HCT116 (cell line): Measurements from ENCODE around the gene RPL28. TPM values are rescaled to one million over a fixed set of nuclear protein-coding genes. Genes with fewer than 3 reads are reported as not detected.

Source experiments
- ATAC-seq: fragments of 200-7000 bp; cut with Tn5 transposase; 2 replicates; pipeline ENCODE4 v1.9.1; 2020; ENCODE audit warnings: mild to moderate bottlenecking, moderate library complexity
- BruUV-seq: library from RNA; stranded (reverse); fragments of 400-500 nt; replicated peaks from 2 replicates; lab custom pipeline; 2021; lab: Mats Ljungman, UMichigan
- CTCF ChIA-PET: fragments of 300-600 bp; sonication (Branson Sonifier 250); formaldehyde crosslinking; loops from one replicate; lab custom pipeline; 2021; ENCODE audit warnings: antibody characterized with exemption; lab: Charles Lee
- POLR2A ChIA-PET: fragments of 300-600, 350-600 bp; sonication (Branson Sonifier 250); formaldehyde crosslinking; loops from one replicate; lab custom pipeline; 2021; ENCODE audit warnings: antibody characterized with exemption; lab: Charles Lee
- RAD21 ChIA-PET, 2 experiments: fragments of 300-600 bp; sonication (Branson Sonifier 250); formaldehyde crosslinking; loops; one replicate each; lab custom pipeline; 2023; ENCODE audit warnings: low total read pairs in 2 of 2; ENCODE audit not compliant: uncharacterized antibody in 2 of 2, unreplicated experiment in 2 of 2, low non-redundant PET in 1 of 2; lab: Charles Lee
- DNase-seq: peaks from one replicate; pipeline ENCODE4 v3.0.0-alpha.2; 2010; ENCODE audit warnings: low read depth, low spot score
- H2AFZ ChIP-seq: fragments of 200-600 bp; shearing (Covaris generic), sonication (generic); 2 replicates; pipeline ENCODE4 v1.6.1; 2017; ENCODE audit warnings: low read depth, mixed run types, mixed read lengths, antibody characterized with exemption, low read length; ENCODE audit not compliant: poor library complexity, severe bottlenecking
- H3K27ac ChIP-seq: 2 replicates; pipeline ENCODE4 v1.5.1; 2012; ENCODE audit warnings: low read depth, low read length
- H3K27me3 ChIP-seq: fragments of 200-600 bp; sonication (generic); 2 replicates; pipeline ENCODE4 v1.6.1; 2016; ENCODE audit warnings: mixed run types, low read length, mixed read lengths; ENCODE audit not compliant: insufficient read depth
- H3K36me3 ChIP-seq, 2 experiments: fragments of 200-500 bp in 1 of 2; fragments of 200-600 bp in 1 of 2; sonication (Bioruptor generic) in 1 of 2; sonication (generic) in 1 of 2; 2 replicates each; pipeline versions ENCODE4 v1.5.1 to v1.6.1; 2014 to 2016; ENCODE audit warnings: low read length in 2 of 2, inconsistent platforms in 1 of 2, mixed read lengths in 1 of 2, mixed run types in 1 of 2; ENCODE audit not compliant: insufficient read depth in 2 of 2, control insufficient read depth in 1 of 2
- H3K4me1 ChIP-seq, 2 experiments: fragments of 200-600 bp in 1 of 2; sonication (generic) in 1 of 2; 2 replicates each; pipeline versions ENCODE4 v1.5.1 to v1.6.1; 2012 to 2017; ENCODE audit warnings: low read length in 2 of 2, inconsistent platforms in 1 of 2, mild to moderate bottlenecking in 1 of 2, mixed read lengths in 1 of 2, mixed run types in 1 of 2, moderate library complexity in 1 of 2; ENCODE audit not compliant: insufficient read depth in 2 of 2, control insufficient read depth in 1 of 2
- H3K4me2 ChIP-seq: fragments of 200-600 bp; sonication (generic); 2 replicates; pipeline ENCODE4 v1.6.1; 2017; ENCODE audit warnings: mixed run types, low read length, mixed read lengths
- H3K4me3 ChIP-seq, 2 experiments: fragments of 200-600 bp in 1 of 2; sonication (generic) in 1 of 2; replicated peaks in 1 of 2; 2 replicates each; pipeline ENCODE4 v1.5.1; 2011 to 2016; ENCODE audit warnings: low read length in 2 of 2, control low read depth in 1 of 2, low read depth in 1 of 2, mild to moderate bottlenecking in 1 of 2, mixed read lengths in 1 of 2, mixed run types in 1 of 2
- H3K79me2 ChIP-seq: fragments of 200-600 bp; sonication (generic); 2 replicates; pipeline ENCODE4 v1.6.1; 2017; ENCODE audit warnings: mild to moderate bottlenecking, mixed run types, low read length, moderate library complexity, mixed read lengths; ENCODE audit not compliant: insufficient read depth
- H3K9ac ChIP-seq: fragments of 200-600 bp; sonication (generic); 2 replicates; pipeline ENCODE4 v1.6.1; 2016; ENCODE audit warnings: low read length, mixed read lengths
- H3K9me2 ChIP-seq: fragments of 200-600 bp; sonication (generic), shearing (Covaris generic); 2 replicates; pipeline ENCODE4 v1.6.1; 2017; ENCODE audit warnings: mixed run types, mild to moderate bottlenecking, moderate library complexity; ENCODE audit not compliant: insufficient read depth
- H3K9me3 ChIP-seq, 2 experiments: fragments of 200-500 bp in 1 of 2; fragments of 200-600 bp in 1 of 2; sonication (Bioruptor generic) in 1 of 2; sonication (generic) in 1 of 2; 2 replicates each; pipeline ENCODE4 v1.6.1; 2014 to 2017; ENCODE audit warnings: low read length in 2 of 2, mixed read lengths in 2 of 2, inconsistent platforms in 1 of 2, low read depth in 1 of 2, mild to moderate bottlenecking in 1 of 2, mixed run types in 1 of 2, moderate library complexity in 1 of 2; ENCODE audit not compliant: control insufficient read depth in 1 of 2, insufficient read depth in 1 of 2
- H4K20me1 ChIP-seq: fragments of 200-600 bp; sonication (generic), shearing (Covaris generic); 2 replicates; pipeline ENCODE4 v1.6.1; 2017; ENCODE audit warnings: mixed run types, mild to moderate bottlenecking, moderate library complexity; ENCODE audit not compliant: insufficient read depth
- ELF1 ChIP-seq: IDR thresholded peaks from 2 replicates; pipeline ENCODE4 v1.6.1; 2012; ENCODE audit warnings: low read depth, borderline replicate concordance
- EZH2phosphoT487 ChIP-seq: fragments of 200-600 bp; IDR thresholded peaks from 2 replicates; pipeline ENCODE4 v1.6.1; 2018; ENCODE audit warnings: antibody characterized with exemption, borderline replicate concordance
- FOSL1 ChIP-seq: IDR thresholded peaks from 2 replicates; pipeline ENCODE4 v1.6.1; 2012; ENCODE audit warnings: low read depth
- JUND ChIP-seq: IDR thresholded peaks from 2 replicates; pipeline ENCODE4 v1.6.1; 2012
- intact Hi-C: fragments of 100-400 bp; cut with micrococcal nuclease; formaldehyde crosslinking; loops from 2 replicates; pipeline ENCODE4 v1.10.0; 2022
- total RNA-seq: library from RNA; stranded (reverse); gene quantifications from one replicate; pipeline ENCODE4 v1.2.1, GENCODE V29; 2021; ENCODE audit not compliant: unreplicated experiment
- TF ChIP-seq, protein P1 (sequence below), 3 experiments: fragments of 200-600 bp in 1 of 3; sonication (generic) in 1 of 3; IDR thresholded peaks in 2 of 3; conservative IDR thresholded peaks in 1 of 3; 2 replicates each; pipeline ENCODE4 v1.5.1; 2012 to 2017; ENCODE audit warnings: low read depth in 2 of 3, low read length in 2 of 3, antibody characterized with exemption in 1 of 3, borderline replicate concordance in 1 of 3, control low read depth in 1 of 3, mild to moderate bottlenecking in 1 of 3, mixed read lengths in 1 of 3, mixed run types in 1 of 3, moderate library complexity in 1 of 3; ENCODE audit not compliant: insufficient read depth in 1 of 3
- TF ChIP-seq, protein P2 (sequence below): IDR thresholded peaks from 2 replicates; pipeline ENCODE4 v1.6.1; 2011; ENCODE audit warnings: mild to moderate bottlenecking, low read length, moderate library complexity; ENCODE audit not compliant: insufficient replicate concordance; ENCODE audit errors: extremely low read depth
- TF ChIP-seq, protein P3 (sequence below): IDR thresholded peaks from 2 replicates; pipeline ENCODE4 v1.6.1; 2012; ENCODE audit warnings: low read depth

Gene RPL28
- total RNA-seq, 1 experiment from 2014 or later: 3,050 TPM

DNA sequence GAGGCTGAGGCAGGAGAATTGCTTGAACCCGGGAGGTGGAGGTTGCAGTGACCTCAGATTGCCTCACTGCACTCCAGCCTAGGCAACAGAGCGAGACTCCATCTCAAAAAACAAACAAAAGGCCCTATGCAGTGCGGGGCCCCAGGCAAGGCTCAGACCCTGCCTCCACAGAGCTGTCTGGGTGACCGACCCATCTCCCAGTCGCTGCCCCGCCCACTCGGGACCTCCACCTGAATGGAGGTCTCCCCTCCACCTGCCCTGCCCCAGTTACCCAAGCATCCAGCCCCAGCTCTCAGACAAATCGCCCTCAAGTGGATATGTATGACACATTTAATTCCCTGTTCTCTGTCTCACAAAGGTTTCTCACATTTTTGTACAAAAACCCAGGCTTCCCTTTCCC lies 20.5 kb upstream of the RPL28 start:
- Histone ChIP-seq H3K9me2 (no peaks in the 10 kb centered on the region), H3K79me2 (no peaks in the 10 kb centered on the region), H2AFZ (no peak overlapping the region), H3K27me3 (no peaks in the 10 kb centered on the region), H3K9me3 (no peaks in the 10 kb centered on the region), H3K4me1 (peaks cover 3 to 17% of the 10 kb centered on the region in 2 experiments; a peak in 3 of 4 replicates), H4K20me1 (no peaks in the 10 kb centered on the region), H3K9ac (no peak overlapping the region), H3K4me3 (no peak overlapping the region), H3K36me3 (no peaks in the 10 kb centered on the region), H3K27ac (no peak overlapping the region), H3K4me2 (no peak overlapping the region)
- BruUV-seq: no TSS peak
- ChIA-PET POLR2A (no interaction called here), RAD21 (no interaction called here), CTCF (no interaction called here)
- intact Hi-C loops: no loop called here
- DNase-seq (no peak), ATAC-seq (no peak)
- TF ChIP-seq, protein P1, sequence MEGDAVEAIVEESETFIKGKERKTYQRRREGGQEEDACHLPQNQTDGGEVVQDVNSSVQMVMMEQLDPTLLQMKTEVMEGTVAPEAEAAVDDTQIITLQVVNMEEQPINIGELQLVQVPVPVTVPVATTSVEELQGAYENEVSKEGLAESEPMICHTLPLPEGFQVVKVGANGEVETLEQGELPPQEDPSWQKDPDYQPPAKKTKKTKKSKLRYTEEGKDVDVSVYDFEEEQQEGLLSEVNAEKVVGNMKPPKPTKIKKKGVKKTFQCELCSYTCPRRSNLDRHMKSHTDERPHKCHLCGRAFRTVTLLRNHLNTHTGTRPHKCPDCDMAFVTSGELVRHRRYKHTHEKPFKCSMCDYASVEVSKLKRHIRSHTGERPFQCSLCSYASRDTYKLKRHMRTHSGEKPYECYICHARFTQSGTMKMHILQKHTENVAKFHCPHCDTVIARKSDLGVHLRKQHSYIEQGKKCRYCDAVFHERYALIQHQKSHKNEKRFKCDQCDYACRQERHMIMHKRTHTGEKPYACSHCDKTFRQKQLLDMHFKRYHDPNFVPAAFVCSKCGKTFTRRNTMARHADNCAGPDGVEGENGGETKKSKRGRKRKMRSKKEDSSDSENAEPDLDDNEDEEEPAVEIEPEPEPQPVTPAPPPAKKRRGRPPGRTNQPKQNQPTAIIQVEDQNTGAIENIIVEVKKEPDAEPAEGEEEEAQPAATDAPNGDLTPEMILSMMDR (IDR thresholded peaks at IDR 0.05 in 2 of 3, conservative IDR thresholded peaks at IDR 0.05 in 1 of 3; ENCODE audit: borderline replicate concordance in 1 of 3, insufficient read depth in 1 of 3, low read depth in 2 of 3, low read length in 2 of 3): no peak
- no peak for TF ChIP-seq FOSL1
- TF ChIP-seq, protein P2, sequence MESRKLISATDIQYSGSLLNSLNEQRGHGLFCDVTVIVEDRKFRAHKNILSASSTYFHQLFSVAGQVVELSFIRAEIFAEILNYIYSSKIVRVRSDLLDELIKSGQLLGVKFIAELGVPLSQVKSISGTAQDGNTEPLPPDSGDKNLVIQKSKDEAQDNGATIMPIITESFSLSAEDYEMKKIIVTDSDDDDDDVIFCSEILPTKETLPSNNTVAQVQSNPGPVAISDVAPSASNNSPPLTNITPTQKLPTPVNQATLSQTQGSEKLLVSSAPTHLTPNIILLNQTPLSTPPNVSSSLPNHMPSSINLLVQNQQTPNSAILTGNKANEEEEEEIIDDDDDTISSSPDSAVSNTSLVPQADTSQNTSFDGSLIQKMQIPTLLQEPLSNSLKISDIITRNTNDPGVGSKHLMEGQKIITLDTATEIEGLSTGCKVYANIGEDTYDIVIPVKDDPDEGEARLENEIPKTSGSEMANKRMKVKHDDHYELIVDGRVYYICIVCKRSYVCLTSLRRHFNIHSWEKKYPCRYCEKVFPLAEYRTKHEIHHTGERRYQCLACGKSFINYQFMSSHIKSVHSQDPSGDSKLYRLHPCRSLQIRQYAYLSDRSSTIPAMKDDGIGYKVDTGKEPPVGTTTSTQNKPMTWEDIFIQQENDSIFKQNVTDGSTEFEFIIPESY: no peak
- no peak for TF ChIP-seq ELF1
- no peak for TF ChIP-seq JUND
- TF ChIP-seq EZH2phosphoT487: no peak
- TF ChIP-seq, protein P3, sequence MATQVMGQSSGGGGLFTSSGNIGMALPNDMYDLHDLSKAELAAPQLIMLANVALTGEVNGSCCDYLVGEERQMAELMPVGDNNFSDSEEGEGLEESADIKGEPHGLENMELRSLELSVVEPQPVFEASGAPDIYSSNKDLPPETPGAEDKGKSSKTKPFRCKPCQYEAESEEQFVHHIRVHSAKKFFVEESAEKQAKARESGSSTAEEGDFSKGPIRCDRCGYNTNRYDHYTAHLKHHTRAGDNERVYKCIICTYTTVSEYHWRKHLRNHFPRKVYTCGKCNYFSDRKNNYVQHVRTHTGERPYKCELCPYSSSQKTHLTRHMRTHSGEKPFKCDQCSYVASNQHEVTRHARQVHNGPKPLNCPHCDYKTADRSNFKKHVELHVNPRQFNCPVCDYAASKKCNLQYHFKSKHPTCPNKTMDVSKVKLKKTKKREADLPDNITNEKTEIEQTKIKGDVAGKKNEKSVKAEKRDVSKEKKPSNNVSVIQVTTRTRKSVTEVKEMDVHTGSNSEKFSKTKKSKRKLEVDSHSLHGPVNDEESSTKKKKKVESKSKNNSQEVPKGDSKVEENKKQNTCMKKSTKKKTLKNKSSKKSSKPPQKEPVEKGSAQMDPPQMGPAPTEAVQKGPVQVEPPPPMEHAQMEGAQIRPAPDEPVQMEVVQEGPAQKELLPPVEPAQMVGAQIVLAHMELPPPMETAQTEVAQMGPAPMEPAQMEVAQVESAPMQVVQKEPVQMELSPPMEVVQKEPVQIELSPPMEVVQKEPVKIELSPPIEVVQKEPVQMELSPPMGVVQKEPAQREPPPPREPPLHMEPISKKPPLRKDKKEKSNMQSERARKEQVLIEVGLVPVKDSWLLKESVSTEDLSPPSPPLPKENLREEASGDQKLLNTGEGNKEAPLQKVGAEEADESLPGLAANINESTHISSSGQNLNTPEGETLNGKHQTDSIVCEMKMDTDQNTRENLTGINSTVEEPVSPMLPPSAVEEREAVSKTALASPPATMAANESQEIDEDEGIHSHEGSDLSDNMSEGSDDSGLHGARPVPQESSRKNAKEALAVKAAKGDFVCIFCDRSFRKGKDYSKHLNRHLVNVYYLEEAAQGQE: no peak
